Prostate gland (tissue), 2 donors: ENCODE data around the gene COQ2.

Source experiments
- CTCF ChIP-seq, 4 experiments: fragments of 200-600 bp in 2 of 4; fragments of 450-650 bp in 2 of 4; sonication (generic) in 2 of 4; IDR thresholded peaks; 1 replicate in 3 of 4; 2 replicates in 1 of 4; pipeline ENCODE4 v1.5.1; 2016 to 2019; ENCODE audit warnings: antibody characterized with exemption in 4 of 4, mild to moderate bottlenecking in 2 of 4, moderate library complexity in 2 of 4
- POLR2A ChIP-seq: fragments of 450-650 bp; IDR thresholded peaks from one replicate; pipeline ENCODE4 v1.6.1; 2016; ENCODE audit warnings: antibody characterized with exemption, mild to moderate bottlenecking
- POLR2AphosphoS5 ChIP-seq: sonication (generic); formaldehyde crosslinking; IDR thresholded peaks from one replicate; pipeline ENCODE4 v1.6.1; 2017; ENCODE audit warnings: antibody characterized with exemption

- TF ChIP-seq CTCF (IDR thresholded peaks at IDR 0.05) = no peak
- TF ChIP-seq POLR2AphosphoS5 = no peak
- no peak for TF ChIP-seq POLR2A
Measured at GRCh38 chr4:83221897-83222441, 62.6 kb downstream of the COQ2 start.
